ENCODE data around the gene LGALS9C.
"Not testable (repeated sequence)": the region's sequence is repeated elsewhere in the genome, so short reads cannot be mapped to it uniquely, and the experiment has no call there.

LGALS9C gene

GRCh38 chr17:18476508-18477308, at the start of gene LGALS9C:
Gene LGALS9C (plus strand): TSS chr17:18476789. CDS start chr17:18476855, 66 bp downstream.
- peak; percentile 25 for DNase-seq

GRCh38 chr17:18432206-18432605, 44.4 kb upstream of the LGALS9C start:
- not testable (repeated sequence) for DNase-seq

GRCh38 chr17:18439465-18439870, 37.1 kb upstream of the LGALS9C start:
- not testable (repeated sequence) for DNase-seq

- DNase-seq: peak; percentile 46
These were observed 34.5 kb upstream of the LGALS9C start for GRCh38 chr17:18442093-18442492.

- DNase-seq: not testable (repeated sequence)
These were observed 34.1 kb upstream of the LGALS9C start for GRCh38 chr17:18442532-18442931.

- DNase-seq: not testable (repeated sequence)
These were observed 28.9 kb upstream of the LGALS9C start for GRCh38 chr17:18447476-18448205.

- not testable (repeated sequence) for DNase-seq
These were observed 28.3 kb upstream of the LGALS9C start for GRCh38 chr17:18448311-18448710.

GRCh38 chr17:18449833-18450232, 26.8 kb upstream of the LGALS9C start:
- DNase-seq: not testable (repeated sequence)

- not testable (repeated sequence) for DNase-seq
These were observed 25.6 kb upstream of the LGALS9C start for GRCh38 chr17:18450998-18451397.

- DNase-seq: not testable (repeated sequence)
These were observed 24.6 kb upstream of the LGALS9C start for GRCh38 chr17:18451969-18452368.

GRCh38 chr17:18459035-18459434, 17.6 kb upstream of the LGALS9C start:
- not testable (repeated sequence) for DNase-seq

- DNase-seq: not testable (repeated sequence)
These were observed 12.6 kb upstream of the LGALS9C start for GRCh38 chr17:18463831-18464502.

GRCh38 chr17:18466250-18466983, 10.2 kb upstream of the LGALS9C start:
- DNase-seq: not testable (repeated sequence)

GRCh38 chr17:18467001-18467400, 9.6 kb upstream of the LGALS9C start:
- DNase-seq: not testable (repeated sequence)

- not testable (repeated sequence) for DNase-seq
These were observed 8.0 kb upstream of the LGALS9C start for GRCh38 chr17:18468472-18469171.

- not testable (repeated sequence) for DNase-seq
These were observed 6.8 kb upstream of the LGALS9C start for GRCh38 chr17:18469837-18470236.

- DNase-seq: not testable (repeated sequence)
These were observed 6.2 kb upstream of the LGALS9C start for GRCh38 chr17:18470345-18470930.

GRCh38 chr17:18473967-18474366, 2.6 kb upstream of the LGALS9C start:
- DNase-seq: not testable (repeated sequence)

- DNase-seq: peak; percentile 0
These were observed 1.8 kb upstream of the LGALS9C start for GRCh38 chr17:18474754-18475153.

GRCh38 chr17:18477367-18477766, 778 bp downstream of the LGALS9C start:
- DNase-seq: not testable (repeated sequence)

- DNase-seq: not testable (repeated sequence)
These were observed 1.8 kb downstream of the LGALS9C start for GRCh38 chr17:18478362-18478761.

All from CD4-positive, alpha-beta T cell treated with Interleukin-10 for 1 hour (primary cell).